ENCODE results near the gene PLAAT3.

DNA sequence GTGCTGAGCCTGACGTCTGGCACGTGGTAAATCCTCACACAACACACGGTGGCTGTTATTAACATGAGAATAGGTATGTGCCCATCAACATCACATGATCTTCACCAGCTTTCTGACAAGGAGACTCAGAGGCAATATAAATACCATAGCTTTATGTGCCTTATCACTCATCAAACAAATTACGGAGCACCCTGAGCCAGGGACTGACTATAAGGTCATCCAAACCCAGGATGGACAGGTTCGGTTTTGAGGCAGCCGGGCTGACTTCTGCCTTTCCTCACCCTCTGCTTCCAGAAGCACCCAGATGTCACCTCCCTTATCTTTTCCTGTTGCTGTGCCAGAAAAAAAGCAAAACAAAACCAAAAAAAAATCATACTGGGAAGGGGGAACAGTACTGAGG is 5.7 kb upstream of the PLAAT3 start:
- TF ChIP-seq POLR2AphosphoS5 (IDR thresholded peaks at IDR 0.05; ENCODE audit: borderline replicate concordance, low read depth, low read length), result no peak
- no peak for TF ChIP-seq EZH2 (IDR thresholded peaks at IDR 0.05)
- no peak for TF ChIP-seq FOXP2 (optimal IDR thresholded peaks at IDR 0.05; ENCODE audit: control extremely low read depth, extremely low read length, insufficient read depth)
